ENCODE measurements around the gene GRPEL1.

Gene GRPEL1

GRCh38 chr4:7021355-7021754 is 46.5 kb downstream of the GRPEL1 start:
- Mint-ChIP-seq H3K27me3 (no peaks in the 10 kb centered on the region), H3K9me3 (no peaks in the 10 kb centered on the region), H3K4me3 (no peak overlapping the region), H3K4me1 (ENCODE audit: low read depth) (no peaks in the 10 kb centered on the region), H3K36me3 (ENCODE audit: low read depth) (peaks cover 90% of the 10 kb centered on the region), H3K27ac (peak overlapping the region; percentile 37)
- no peak for DNase-seq

- Mint-ChIP-seq H3K27ac (peak overlapping the region; percentile 16), H3K9me3 (no peaks in the 10 kb centered on the region), H3K36me3 (ENCODE audit: low read depth) (peaks cover 90% of the 10 kb centered on the region), H3K4me3 (no peak overlapping the region), H3K27me3 (no peaks in the 10 kb centered on the region), H3K4me1 (ENCODE audit: low read depth) (no peaks in the 10 kb centered on the region)
- no peak for DNase-seq
Observed at GRCh38 chr4:7020856-7021255, 47.0 kb downstream of the GRPEL1 start.

- Mint-ChIP-seq H3K36me3 (ENCODE audit: low read depth) (peaks cover 90% of the 10 kb centered on the region), H3K9me3 (no peaks in the 10 kb centered on the region), H3K27ac (no peak overlapping the region), H3K4me3 (no peak overlapping the region), H3K27me3 (no peaks in the 10 kb centered on the region), H3K4me1 (ENCODE audit: low read depth) (no peaks in the 10 kb centered on the region)
- no peak for DNase-seq
Observed at GRCh38 chr4:7020290-7020689, 47.6 kb downstream of the GRPEL1 start.

GRCh38 chr4:7019367-7019766 is 48.5 kb downstream of the GRPEL1 start:
- H3K27me3 Mint-ChIP-seq = no peaks in the 10 kb centered on the region
- H3K27ac Mint-ChIP-seq = peak overlapping the region; percentile 28
- no peaks in the 10 kb centered on the region for H3K9me3 Mint-ChIP-seq
- DNase-seq = no peak
- H3K4me1 Mint-ChIP-seq (ENCODE audit: low read depth) = no peaks in the 10 kb centered on the region
- H3K36me3 Mint-ChIP-seq (ENCODE audit: low read depth) = peaks cover 90% of the 10 kb centered on the region
- H3K4me3 Mint-ChIP-seq = no peak overlapping the region

- H3K4me3 Mint-ChIP-seq = no peak overlapping the region
- H3K9me3 Mint-ChIP-seq = no peaks in the 10 kb centered on the region
- H3K36me3 Mint-ChIP-seq (ENCODE audit: low read depth) = peaks cover 90% of the 10 kb centered on the region
- no peak overlapping the region for H3K27ac Mint-ChIP-seq
- no peaks in the 10 kb centered on the region for H3K27me3 Mint-ChIP-seq
- no peak for DNase-seq
- H3K4me1 Mint-ChIP-seq (ENCODE audit: low read depth) = no peaks in the 10 kb centered on the region
Observed at GRCh38 chr4:7018281-7018680, 49.6 kb downstream of the GRPEL1 start.

DNA sequence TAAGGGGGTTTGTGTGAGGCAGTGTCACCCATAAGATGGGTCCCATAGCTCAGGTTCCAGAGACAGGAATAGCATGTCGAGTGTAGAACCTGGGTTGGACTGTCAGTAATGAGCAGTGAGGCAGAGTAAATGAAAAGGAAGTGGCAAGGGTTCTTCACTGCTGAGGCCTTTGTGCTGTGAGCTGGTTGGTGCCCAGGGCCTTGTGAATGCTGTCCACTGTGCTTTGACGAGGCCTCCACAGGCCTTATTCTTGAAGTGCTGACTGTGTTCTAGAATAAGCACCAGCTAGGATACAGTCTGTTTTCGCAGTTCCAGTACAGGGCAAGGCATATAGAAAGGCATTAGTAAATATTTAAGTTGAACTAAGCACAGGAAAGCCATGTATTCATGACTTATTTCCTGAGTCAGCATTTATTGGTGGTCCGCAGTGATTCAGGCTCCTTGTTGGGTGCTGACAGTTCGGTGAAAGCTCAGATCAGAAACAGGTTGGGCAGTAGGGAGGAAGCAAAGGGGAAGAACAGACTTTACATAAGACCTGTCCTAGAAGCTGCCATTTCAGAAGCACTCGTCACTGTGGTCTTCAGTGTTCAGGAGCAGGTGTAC is 50.3 kb downstream of the GRPEL1 start:
- peak overlapping the region; percentile 29 for H3K27ac Mint-ChIP-seq
- no peaks in the 10 kb centered on the region for H3K4me1 Mint-ChIP-seq (ENCODE audit: low read depth)
- no peaks in the 10 kb centered on the region for H3K9me3 Mint-ChIP-seq
- no peaks in the 10 kb centered on the region for H3K27me3 Mint-ChIP-seq
- no peak overlapping the region for H3K4me3 Mint-ChIP-seq
- no peak for DNase-seq
- H3K36me3 Mint-ChIP-seq (ENCODE audit: low read depth) = peaks cover 92% of the 10 kb centered on the region

- no peak overlapping the region for H3K27ac Mint-ChIP-seq
- H3K9me3 Mint-ChIP-seq = no peaks in the 10 kb centered on the region
- H3K4me3 Mint-ChIP-seq = no peak overlapping the region
- no peaks in the 10 kb centered on the region for H3K4me1 Mint-ChIP-seq (ENCODE audit: low read depth)
- H3K27me3 Mint-ChIP-seq = no peaks in the 10 kb centered on the region
- H3K36me3 Mint-ChIP-seq (ENCODE audit: low read depth) = peaks cover 90% of the 10 kb centered on the region
- no peak for DNase-seq
Observed at GRCh38 chr4:7016512-7016911, 51.4 kb downstream of the GRPEL1 start.

- no peak for DNase-seq
- H3K9me3 Mint-ChIP-seq = no peaks in the 10 kb centered on the region
Observed at GRCh38 chr4:7016086-7016485, 51.8 kb downstream of the GRPEL1 start.

DNA sequence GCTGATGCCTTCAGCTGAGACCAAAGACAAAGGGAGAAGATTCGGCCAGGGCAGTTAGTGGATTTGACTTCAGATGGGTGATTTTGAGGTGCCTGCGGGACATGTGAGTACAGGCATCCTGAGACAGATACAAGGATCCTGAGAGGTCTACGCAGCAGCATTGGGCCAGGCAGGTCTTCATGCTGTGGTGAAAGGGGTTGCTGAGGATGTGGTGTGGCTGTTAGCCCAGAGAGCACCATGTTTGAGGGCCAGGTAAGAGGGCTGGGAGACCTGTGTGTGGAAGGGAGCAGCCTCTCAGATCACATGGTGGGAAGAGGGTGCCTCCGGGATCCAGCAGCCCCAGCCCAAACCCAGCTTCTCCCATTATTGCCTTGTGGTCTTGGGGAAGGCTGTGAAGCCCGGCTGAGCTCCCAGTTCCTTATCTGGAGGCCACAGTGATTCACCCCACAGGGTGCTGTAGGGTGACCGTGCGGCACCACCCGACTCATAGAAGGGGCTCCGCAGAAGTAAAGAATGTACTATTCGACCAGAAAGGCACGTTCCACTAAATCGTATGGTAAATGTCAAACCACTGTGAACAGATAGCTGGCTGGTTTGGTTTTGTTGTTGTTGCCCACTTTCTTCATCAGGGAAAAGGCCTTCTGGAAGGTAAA is 52.4 kb downstream of the GRPEL1 start:
- Mint-ChIP-seq H3K27me3 (no peaks in the 10 kb centered on the region), H3K4me1 (ENCODE audit: low read depth) (no peaks in the 10 kb centered on the region), H3K27ac (peak overlapping the region; percentile 5), H3K4me3 (no peak overlapping the region), H3K9me3 (no peaks in the 10 kb centered on the region), H3K36me3 (ENCODE audit: low read depth) (peaks cover 91% of the 10 kb centered on the region)
- DNase-seq = no peak

More at GRCh38 chr4:7016086-7016485, 51.8 kb downstream of the GRPEL1 start:
- Mint-ChIP-seq H3K4me3 (no peak overlapping the region), H3K36me3 (ENCODE audit: low read depth) (peaks cover 91% of the 10 kb centered on the region), H3K27ac (peak overlapping the region; percentile 44), H3K27me3 (no peaks in the 10 kb centered on the region), H3K4me1 (ENCODE audit: low read depth) (no peaks in the 10 kb centered on the region)

- Mint-ChIP-seq H3K27me3 (no peaks in the 10 kb centered on the region), H3K4me3 (no peak overlapping the region), H3K36me3 (ENCODE audit: low read depth) (peaks cover 91% of the 10 kb centered on the region), H3K4me1 (ENCODE audit: low read depth) (no peaks in the 10 kb centered on the region), H3K27ac (peak overlapping the region; percentile 18), H3K9me3 (no peaks in the 10 kb centered on the region)
- no peak for DNase-seq
Observed at GRCh38 chr4:7014815-7015214, 53.0 kb downstream of the GRPEL1 start.

- H3K4me3 Mint-ChIP-seq = no peak overlapping the region
Observed at GRCh38 chr4:7013175-7013574, 54.7 kb downstream of the GRPEL1 start.

DNA sequence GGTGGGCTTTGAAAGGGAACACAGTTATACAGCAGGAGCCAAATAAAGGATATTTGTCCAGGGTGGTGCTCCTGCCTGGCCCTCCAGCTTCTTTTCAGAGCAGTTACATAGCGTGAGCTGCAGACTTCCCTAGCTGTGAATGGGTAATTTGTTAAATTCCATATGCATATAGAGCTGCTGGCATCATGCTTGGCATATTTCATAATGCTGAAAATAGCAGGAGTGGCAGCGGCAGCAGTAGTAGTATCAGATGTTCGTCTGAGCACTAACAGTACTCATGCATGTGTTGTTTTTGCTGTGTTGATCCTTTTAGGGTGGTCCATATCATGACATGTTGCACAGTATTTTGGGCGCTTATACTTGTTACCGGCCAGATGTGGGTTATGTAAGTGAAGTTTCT is 58.3 kb downstream of the GRPEL1 start:
- H3K36me3 Mint-ChIP-seq (ENCODE audit: low read depth) = peaks cover 84% of the 10 kb centered on the region

More at GRCh38 chr4:7013175-7013574, 54.7 kb downstream of the GRPEL1 start:
- no peaks in the 10 kb centered on the region for H3K9me3 Mint-ChIP-seq
- H3K27me3 Mint-ChIP-seq = no peaks in the 10 kb centered on the region
- H3K27ac Mint-ChIP-seq = no peak overlapping the region
- no peak for DNase-seq
- H3K4me1 Mint-ChIP-seq (ENCODE audit: low read depth) = no peaks in the 10 kb centered on the region
- peaks cover 92% of the 10 kb centered on the region for H3K36me3 Mint-ChIP-seq (ENCODE audit: low read depth)

More for the DNA sequence above, 58.3 kb downstream of the GRPEL1 start:
- H3K9me3 Mint-ChIP-seq = no peaks in the 10 kb centered on the region
- DNase-seq = no peak
- H3K27me3 Mint-ChIP-seq = no peaks in the 10 kb centered on the region
- no peak overlapping the region for H3K27ac Mint-ChIP-seq
- no peak overlapping the region for H3K4me3 Mint-ChIP-seq
- peaks cover 4% of the 10 kb centered on the region for H3K4me1 Mint-ChIP-seq (ENCODE audit: low read depth)

Data from activated T-cell treated with anti-CD3 and anti-CD28 coated beads, Interleukin-2, amount 50 U/mL, for 24 hours (primary cell).